ENCODE measurements around the gene TASOR.
"Not testable (repeated sequence)": the region's sequence is repeated elsewhere in the genome, so short reads cannot be mapped to it uniquely, and the experiment has no call there.

Gene TASOR

GRCh38 chr3:56724676-56725075 lies 41.6 kb upstream of the TASOR start:
- Histone ChIP-seq H3F3A (ENCODE audit: control insufficient read depth, insufficient read depth) (no peaks in the 10 kb centered on the region), H3K27ac (ENCODE audit: low read depth, low read length) (no peak overlapping the region), H3K4me3 (ENCODE audit: low read length) (no peak overlapping the region), H3K4me1 (ENCODE audit: control insufficient read depth, low read length) (no peaks in the 10 kb centered on the region), H3K36me3 (ENCODE audit: control insufficient read depth, low read length) (no peaks in the 10 kb centered on the region), H4K20me1 (ENCODE audit: control insufficient read depth, insufficient read depth, low read depth, low read length) (no peaks in the 10 kb centered on the region), H3K9me2 (replicated peaks; ENCODE audit: control insufficient read depth, low read length) (no peaks in the 10 kb centered on the region), H3K79me2 (ENCODE audit: control insufficient read depth, low read length) (no peaks in the 10 kb centered on the region), H3K9me3 (ENCODE audit: control insufficient read depth, insufficient read depth, low read length) (no peaks in the 10 kb centered on the region), H3K27me3 (ENCODE audit: control insufficient read depth, low read length) (no peaks in the 10 kb centered on the region), H3K4me2 (ENCODE audit: low read length) (no peak overlapping the region)
- no peak for TF ChIP-seq EZH2phosphoT487 (IDR thresholded peaks at IDR 0.05; ENCODE audit: borderline replicate concordance, low read length)
- no peak for TF ChIP-seq CTCF (IDR thresholded peaks at IDR 0.05; ENCODE audit: low read depth, low read length, poor library complexity, severe bottlenecking)

- H4K20me1 ChIP-seq (ENCODE audit: control insufficient read depth, insufficient read depth, low read depth, low read length) = no peaks in the 10 kb centered on the region
These were observed 37.8 kb upstream of the TASOR start for GRCh38 chr3:56720849-56721248.

GRCh38 chr3:56718809-56719208 lies 35.7 kb upstream of the TASOR start:
- H3K4me1 ChIP-seq (ENCODE audit: control insufficient read depth, low read length); H3K79me2 ChIP-seq (ENCODE audit: control insufficient read depth, low read length); H3K9me3 ChIP-seq (ENCODE audit: control insufficient read depth, insufficient read depth, low read length); H3K27me3 ChIP-seq (ENCODE audit: control insufficient read depth, low read length); H3K4me3 ChIP-seq (ENCODE audit: low read length); H3K4me2 ChIP-seq (ENCODE audit: low read length); H3K36me3 ChIP-seq (ENCODE audit: control insufficient read depth, low read length); H3F3A ChIP-seq (ENCODE audit: control insufficient read depth, insufficient read depth); H4K20me1 ChIP-seq (ENCODE audit: control insufficient read depth, insufficient read depth, low read depth, low read length); H3K27ac ChIP-seq (ENCODE audit: low read depth, low read length); H3K9me2 ChIP-seq (replicated peaks; ENCODE audit: control insufficient read depth, low read length): not testable (repeated sequence)

More at GRCh38 chr3:56720849-56721248, 37.8 kb upstream of the TASOR start:
- Histone ChIP-seq H3F3A (ENCODE audit: control insufficient read depth, insufficient read depth) (no peaks in the 10 kb centered on the region), H3K4me3 (ENCODE audit: low read length) (no peak overlapping the region), H3K4me2 (ENCODE audit: low read length) (no peak overlapping the region), H3K36me3 (ENCODE audit: control insufficient read depth, low read length) (no peaks in the 10 kb centered on the region), H3K79me2 (ENCODE audit: control insufficient read depth, low read length) (no peaks in the 10 kb centered on the region), H3K9me2 (replicated peaks; ENCODE audit: control insufficient read depth, low read length) (no peaks in the 10 kb centered on the region), H3K9me3 (ENCODE audit: control insufficient read depth, insufficient read depth, low read length) (no peaks in the 10 kb centered on the region), H3K27me3 (ENCODE audit: control insufficient read depth, low read length) (no peaks in the 10 kb centered on the region), H3K27ac (ENCODE audit: low read depth, low read length) (no peak overlapping the region), H3K4me1 (ENCODE audit: control insufficient read depth, low read length) (no peaks in the 10 kb centered on the region)
- TF ChIP-seq EZH2phosphoT487 (IDR thresholded peaks at IDR 0.05; ENCODE audit: borderline replicate concordance, low read length) = no peak

GRCh38 chr3:56711344-56711743 lies 28.3 kb upstream of the TASOR start:
- no peak overlapping the region for H3K4me3 ChIP-seq (ENCODE audit: low read length)

GRCh38 chr3:56707412-56707811 lies 24.3 kb upstream of the TASOR start:
- not testable (repeated sequence) for H3K27me3 ChIP-seq (ENCODE audit: control insufficient read depth, low read length); H3K9me2 ChIP-seq (replicated peaks; ENCODE audit: control insufficient read depth, low read length)

More at GRCh38 chr3:56711344-56711743, 28.3 kb upstream of the TASOR start:
- no peaks in the 10 kb centered on the region for H3K9me3 ChIP-seq (ENCODE audit: control insufficient read depth, insufficient read depth, low read length)
- H3K79me2 ChIP-seq (ENCODE audit: control insufficient read depth, low read length) = no peaks in the 10 kb centered on the region
- no peak overlapping the region for H3K4me2 ChIP-seq (ENCODE audit: low read length)
- H4K20me1 ChIP-seq (ENCODE audit: control insufficient read depth, insufficient read depth, low read depth, low read length) = no peaks in the 10 kb centered on the region
- no peaks in the 10 kb centered on the region for H3K4me1 ChIP-seq (ENCODE audit: control insufficient read depth, low read length)
- H3K27me3 ChIP-seq (ENCODE audit: control insufficient read depth, low read length) = no peaks in the 10 kb centered on the region
- H3K27ac ChIP-seq (ENCODE audit: low read depth, low read length) = no peak overlapping the region
- H3K36me3 ChIP-seq (ENCODE audit: control insufficient read depth, low read length) = no peaks in the 10 kb centered on the region
- TF ChIP-seq EZH2phosphoT487 (IDR thresholded peaks at IDR 0.05; ENCODE audit: borderline replicate concordance, low read length) = no peak
- TF ChIP-seq CTCF (IDR thresholded peaks at IDR 0.05; ENCODE audit: low read depth, low read length, poor library complexity, severe bottlenecking) = no peak
- no peaks in the 10 kb centered on the region for H3K9me2 ChIP-seq (replicated peaks; ENCODE audit: control insufficient read depth, low read length)
- 0 out of 2 replicates have a peak, but pooled peaks cover 2% of the 10 kb centered on the region for H3F3A ChIP-seq (ENCODE audit: control insufficient read depth, insufficient read depth)

More at GRCh38 chr3:56707412-56707811, 24.3 kb upstream of the TASOR start:
- H3K9me3 ChIP-seq (ENCODE audit: control insufficient read depth, insufficient read depth, low read length); H3F3A ChIP-seq (ENCODE audit: control insufficient read depth, insufficient read depth); H3K36me3 ChIP-seq (ENCODE audit: control insufficient read depth, low read length); H3K4me3 ChIP-seq (ENCODE audit: low read length); H3K4me1 ChIP-seq (ENCODE audit: control insufficient read depth, low read length); H3K27ac ChIP-seq (ENCODE audit: low read depth, low read length); H3K4me2 ChIP-seq (ENCODE audit: low read length); H3K79me2 ChIP-seq (ENCODE audit: control insufficient read depth, low read length); H4K20me1 ChIP-seq (ENCODE audit: control insufficient read depth, insufficient read depth, low read depth, low read length): not testable (repeated sequence)

Measured in DOHH2 (cell line).